GM12878 (cell line): ENCODE measurements around the gene SOWAHC.

Experiments
- CTCF ChIP-seq, 3 experiments: IDR thresholded peaks in 2 of 3; conservative IDR thresholded peaks in 1 of 3; 2 replicates each; pipeline ENCODE4 v1.5.1; 2011; ENCODE audit warnings: low read depth in 3 of 3, low read length in 3 of 3, mild to moderate bottlenecking in 3 of 3, control low read depth in 2 of 3, moderate library complexity in 2 of 3, inconsistent platforms in 1 of 3, mixed read lengths in 1 of 3; ENCODE audit not compliant: control insufficient read depth in 2 of 3, insufficient read depth in 1 of 3; ENCODE audit errors: extremely low read depth in 1 of 3
- GABPA ChIP-seq: IDR thresholded peaks from 2 replicates; pipeline ENCODE4 v1.6.1; 2014; ENCODE audit warnings: antibody characterized with exemption, low read depth, mild to moderate bottlenecking, inconsistent platforms
- IRF5 ChIP-seq: fragments of 450-650 bp; IDR thresholded peaks from 2 replicates; pipeline ENCODE4 v1.6.1; 2017; ENCODE audit warnings: borderline replicate concordance
- MAX ChIP-seq: IDR thresholded peaks from 2 replicates; pipeline ENCODE4 v1.6.1; 2012; ENCODE audit warnings: low read depth, low read length, improper control_type of control experiment
- MXI1 ChIP-seq: fragments of 150-350 bp; IDR thresholded peaks from 2 replicates; pipeline ENCODE4 v1.6.1; 2011; ENCODE audit warnings: low read depth, mild to moderate bottlenecking, inconsistent platforms, low read length, improper control_type of control experiment
- POLR2A ChIP-seq: IDR thresholded peaks from 2 replicates; pipeline ENCODE4 v1.6.1; 2011; ENCODE audit warnings: low read depth, mild to moderate bottlenecking, low read length
- POLR2AphosphoS5 ChIP-seq: IDR thresholded peaks from 2 replicates; pipeline ENCODE4 v1.6.1; 2011; ENCODE audit warnings: mild to moderate bottlenecking, low read length, inconsistent platforms
- REST ChIP-seq: IDR thresholded peaks from 2 replicates; pipeline ENCODE4 v1.6.1; 2012; ENCODE audit warnings: mild to moderate bottlenecking, low read depth, low read length
- TBL1XR1 ChIP-seq: IDR thresholded peaks from 2 replicates; pipeline ENCODE4 v1.6.1; 2012; ENCODE audit warnings: low read depth, low read length, improper control_type of control experiment
- TCF7 ChIP-seq: IDR thresholded peaks from 2 replicates; pipeline ENCODE4 v1.6.1; 2014; ENCODE audit warnings: antibody characterized with exemption, borderline replicate concordance
- USF1 ChIP-seq: IDR thresholded peaks from 2 replicates; pipeline ENCODE4 v1.6.1; 2011; ENCODE audit warnings: borderline replicate concordance, low read depth, mild to moderate bottlenecking, moderate library complexity, mixed read lengths, low read length; ENCODE audit not compliant: insufficient read depth; ENCODE audit errors: extremely low read length
- ZNF24 ChIP-seq: fragments of 450-650 bp; IDR thresholded peaks from 2 replicates; pipeline ENCODE4 v1.6.1; 2017; ENCODE audit warnings: antibody characterized with exemption, mild to moderate bottlenecking
- ZSCAN29 ChIP-seq: fragments of 450-650 bp; IDR thresholded peaks from 2 replicates; pipeline ENCODE4 v1.6.1; 2017; ENCODE audit warnings: mild to moderate bottlenecking, moderate library complexity

GRCh38 chr2:109614715-109615636 lies 812 bp downstream of the SOWAHC start:
- no peak for TF ChIP-seq POLR2A
- no peak for TF ChIP-seq ZSCAN29
- no peak for TF ChIP-seq POLR2AphosphoS5
- no peak for TF ChIP-seq USF1
- TF ChIP-seq IRF5: no peak
- no peak for TF ChIP-seq CTCF (IDR thresholded peaks at IDR 0.05 in 2 of 3, conservative IDR thresholded peaks at IDR 0.05 in 1 of 3; ENCODE audit: control insufficient read depth in 2 of 3, extremely low read depth in 1 of 3, insufficient read depth in 1 of 3, low read depth in 3 of 3, low read length in 3 of 3)
- TF ChIP-seq TCF7: no peak
- TF ChIP-seq REST: no peak
- no peak for TF ChIP-seq MXI1
- no peak for TF ChIP-seq ZNF24
- no peak for TF ChIP-seq GABPA
- no peak for TF ChIP-seq TBL1XR1
- TF ChIP-seq MAX: no peak
